RWPE1 (cell line): ENCODE data around the gene HPCA.

Experiments used
- CTCF ChIA-PET: fragments of 350-600 bp; sonication (Branson Sonifier 250); formaldehyde crosslinking; extraction: SDS; loops from one replicate; lab custom pipeline; 2021; lab: Yijun Ruan, JAX
- POLR2A ChIA-PET: fragments of 400-600 bp; formaldehyde crosslinking; extraction: SDS; loops from one replicate; lab custom pipeline; 2020; ENCODE audit warnings: antibody characterized with exemption; ENCODE audit not compliant: low non-redundant PET; lab: Yijun Ruan, JAX
- DNase-seq: peaks from one replicate; pipeline ENCODE4 v3.0.0; 2012; ENCODE audit warnings: low spot score
- H3K27ac ChIP-seq: fragments of 450-650 bp; 2 replicates; pipeline ENCODE4 v1.5.1; 2017
- TF ChIP-seq, protein P1 (sequence below): fragments of 450-650 bp; conservative IDR thresholded peaks from 2 replicates; pipeline ENCODE4 v1.5.1; 2017; ENCODE audit warnings: low read depth, mild to moderate bottlenecking

HPCA gene

DNA sequence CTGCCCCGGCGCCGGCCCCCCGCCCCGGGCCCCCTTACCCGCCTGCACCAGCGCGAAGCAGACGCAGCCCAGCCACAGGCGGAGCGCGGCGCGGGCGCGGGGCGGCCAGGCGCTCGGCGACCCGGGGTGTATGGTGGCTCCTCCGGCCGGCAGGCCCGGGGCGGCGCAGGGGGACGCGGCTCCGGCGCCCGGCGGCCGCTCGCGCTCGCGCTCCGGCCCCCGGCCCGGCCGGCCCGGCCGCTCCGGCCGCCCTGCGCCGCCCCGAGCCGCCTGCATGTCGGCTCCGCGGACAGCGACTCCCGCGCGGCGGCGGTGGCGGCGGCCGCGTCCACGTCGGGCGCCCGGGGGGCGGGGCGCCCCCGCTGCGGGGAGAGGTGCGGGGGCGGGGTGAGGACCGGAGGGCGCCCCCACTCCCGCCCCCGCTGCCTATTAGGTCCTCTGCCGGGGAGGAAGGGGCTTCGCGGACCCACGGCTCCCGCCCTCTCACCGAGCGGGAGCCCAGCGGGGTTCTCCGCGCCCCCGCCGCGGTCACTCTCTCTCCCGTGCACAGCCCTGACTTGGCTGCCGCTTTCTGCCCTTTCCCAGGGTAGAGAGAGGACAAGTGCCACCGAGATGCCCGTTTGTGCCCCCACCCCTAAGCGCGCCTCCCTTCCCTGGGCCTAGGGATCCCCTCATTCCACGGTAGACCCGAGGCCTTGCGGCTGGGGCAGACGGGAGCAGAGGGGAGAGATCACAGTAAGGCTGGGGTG is 15.5 kb upstream of the HPCA start, which contains the start of gene FNDC5:
Gene FNDC5, minus strand, starts transcription at position 298 of the 749 bp plus-strand sequence.
- POLR2A ChIA-PET: no interaction called here
- TF ChIP-seq, protein P1, sequence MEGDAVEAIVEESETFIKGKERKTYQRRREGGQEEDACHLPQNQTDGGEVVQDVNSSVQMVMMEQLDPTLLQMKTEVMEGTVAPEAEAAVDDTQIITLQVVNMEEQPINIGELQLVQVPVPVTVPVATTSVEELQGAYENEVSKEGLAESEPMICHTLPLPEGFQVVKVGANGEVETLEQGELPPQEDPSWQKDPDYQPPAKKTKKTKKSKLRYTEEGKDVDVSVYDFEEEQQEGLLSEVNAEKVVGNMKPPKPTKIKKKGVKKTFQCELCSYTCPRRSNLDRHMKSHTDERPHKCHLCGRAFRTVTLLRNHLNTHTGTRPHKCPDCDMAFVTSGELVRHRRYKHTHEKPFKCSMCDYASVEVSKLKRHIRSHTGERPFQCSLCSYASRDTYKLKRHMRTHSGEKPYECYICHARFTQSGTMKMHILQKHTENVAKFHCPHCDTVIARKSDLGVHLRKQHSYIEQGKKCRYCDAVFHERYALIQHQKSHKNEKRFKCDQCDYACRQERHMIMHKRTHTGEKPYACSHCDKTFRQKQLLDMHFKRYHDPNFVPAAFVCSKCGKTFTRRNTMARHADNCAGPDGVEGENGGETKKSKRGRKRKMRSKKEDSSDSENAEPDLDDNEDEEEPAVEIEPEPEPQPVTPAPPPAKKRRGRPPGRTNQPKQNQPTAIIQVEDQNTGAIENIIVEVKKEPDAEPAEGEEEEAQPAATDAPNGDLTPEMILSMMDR: no peak
- DNase-seq: no peak
- CTCF ChIA-PET: interaction anchor here (0.6 to 1.7 kb wide), 4 partner anchors 22 to 426 kb away, joined by 4 to 11 read pairs (median 6); no protein-coding TSS in a partner anchor
- no peak within 1 kb of the TSS for H3K27ac ChIP-seq

GRCh38 chr1:32871364-32872191 is 14.7 kb upstream of the HPCA start:
- CTCF ChIA-PET: interaction anchor here (0.5 to 1.8 kb wide), 11 partner anchors 9 to 425 kb away, joined by 3 to 11 read pairs (median 5); partner anchors contain the start of gene HPCA
- TF ChIP-seq, protein P1: no peak
- POLR2A ChIA-PET: no interaction called here
- no peak overlapping the region for H3K27ac ChIP-seq
- no peak for DNase-seq

DNA sequence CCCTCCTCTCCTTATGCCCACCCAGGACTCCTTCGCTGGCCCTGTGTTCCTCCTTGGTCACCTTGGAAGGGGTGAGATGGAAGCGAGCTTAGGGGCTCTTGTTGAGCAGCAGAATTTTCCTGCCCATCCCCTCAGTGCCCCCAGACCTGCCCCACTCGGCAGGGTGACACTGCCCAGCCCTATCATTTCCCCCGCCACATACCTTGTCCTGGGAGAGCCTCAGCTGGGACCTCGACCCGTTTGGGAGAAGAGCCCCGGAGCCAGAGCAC is 14.2 kb upstream of the HPCA start:
- no peak overlapping the region for H3K27ac ChIP-seq
- TF ChIP-seq, protein P1: no peak
- POLR2A ChIA-PET: no interaction called here
- CTCF ChIA-PET: interaction anchor here (0.5 to 1.8 kb wide), 9 partner anchors 9 to 384 kb away, joined by 3 to 11 read pairs (median 5); partner anchors contain the start of gene HPCA
- DNase-seq: no peak

DNA sequence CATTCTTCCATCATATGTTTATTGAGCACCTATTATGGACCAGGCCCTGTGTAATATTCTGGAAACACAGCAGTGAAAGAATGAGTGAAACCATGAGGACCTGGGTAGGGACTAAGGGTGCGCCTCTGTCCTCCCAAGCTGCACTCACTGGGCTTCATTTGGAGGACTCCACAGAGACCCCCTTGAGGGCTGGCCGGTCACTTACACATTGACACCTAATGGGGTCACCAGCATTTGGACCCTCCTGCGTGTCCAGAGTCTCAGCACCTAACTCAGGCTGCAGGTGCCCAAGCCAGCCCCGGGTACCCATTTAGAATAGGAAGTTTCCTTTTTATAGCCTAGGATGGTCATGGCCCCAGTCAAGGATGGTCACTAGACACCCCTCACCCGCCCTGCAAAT is 12.8 kb upstream of the HPCA start:
- H3K27ac ChIP-seq: no peak overlapping the region
- POLR2A ChIA-PET: no interaction called here
- TF ChIP-seq, protein P1: no peak
- no peak for DNase-seq
- CTCF ChIA-PET: interaction anchor here (0.6 to 1.8 kb wide), 2 partner anchors 13 to 122 kb away, joined by 3 to 7 read pairs; partner anchors contain the start of gene HPCA

GRCh38 chr1:32874860-32875752 is 11.2 kb upstream of the HPCA start:
- POLR2A ChIA-PET: no interaction called here

More at GRCh38 chr1:32874860-32875752, 11.2 kb upstream of the HPCA start:
- TF ChIP-seq, protein P1: no peak
- CTCF ChIA-PET: interaction anchor here (0.6 to 1.4 kb wide), 7 partner anchors 27 to 722 kb away, joined by 3 to 7 read pairs (median 4); no protein-coding TSS in a partner anchor
- no peak overlapping the region for H3K27ac ChIP-seq
- no peak for DNase-seq
